EL (cell line): Measurements from ENCODE around the gene UBC.

Source experiments
- DNase-seq: peaks from one replicate; pipeline ENCODE4 v3.0.0-alpha.2; 2016

The UBC gene

DNA sequence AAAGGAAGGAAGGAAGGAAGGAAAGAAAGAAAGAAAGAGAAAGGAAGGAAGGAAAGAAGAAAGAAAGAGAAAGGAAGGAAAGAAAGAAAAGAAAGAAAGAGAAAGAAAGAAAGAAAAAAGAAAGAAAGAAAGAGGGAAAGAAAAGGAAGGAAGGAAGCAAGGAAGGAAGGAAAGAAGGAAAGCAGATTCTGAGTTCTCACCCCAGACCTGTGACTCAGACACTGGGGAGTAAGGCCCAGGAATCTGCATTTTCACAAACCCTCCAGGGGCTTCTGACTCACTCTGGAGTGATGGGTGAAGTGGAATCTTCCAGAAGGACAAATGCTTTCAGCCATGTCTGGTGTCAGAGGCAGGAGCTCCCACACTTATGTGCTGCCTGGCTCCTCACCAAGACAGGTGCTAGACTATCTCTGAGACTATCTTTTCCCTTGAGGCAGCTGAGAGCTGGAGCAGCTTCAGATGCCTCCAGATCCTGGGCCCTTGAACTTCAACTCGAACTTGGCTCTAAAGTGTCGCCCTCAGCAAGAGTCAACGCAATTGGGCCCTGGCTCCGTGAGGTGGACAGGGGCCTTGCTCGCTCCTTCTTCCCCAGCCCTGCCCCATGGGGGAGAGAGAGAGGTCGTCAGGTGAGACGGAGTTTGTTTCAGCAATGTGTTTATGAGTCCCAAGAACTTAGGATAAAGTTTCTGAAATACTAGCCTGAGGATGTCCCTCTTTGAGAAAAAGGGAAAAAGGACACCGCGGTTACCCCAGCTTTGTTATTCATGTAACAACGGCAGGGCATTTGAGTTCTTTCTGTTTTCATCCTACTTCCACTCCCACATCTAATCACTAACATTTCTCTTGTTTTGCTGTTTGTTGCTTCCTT lies 31.0 kb downstream of the UBC start:
- peak; percentile 11 for DNase-seq

DNA sequence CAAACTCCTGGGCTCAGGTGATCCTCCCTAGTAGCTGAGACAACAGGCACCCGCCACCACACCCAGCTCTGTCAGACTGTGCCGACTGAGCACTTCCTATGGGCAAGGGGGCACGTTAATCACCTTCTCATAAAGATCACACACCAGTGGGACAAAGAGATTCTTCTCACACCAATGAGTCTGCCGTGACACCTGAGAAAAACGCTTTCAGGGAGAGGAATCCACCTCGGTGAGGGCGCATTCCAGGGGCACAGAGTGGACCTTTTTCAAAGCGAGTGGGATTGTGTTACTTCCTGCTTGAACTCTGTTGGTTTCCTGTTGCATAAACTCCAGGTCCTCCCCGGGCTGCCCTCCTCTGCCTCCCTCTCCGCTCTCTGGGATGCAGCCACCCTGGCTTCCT lies 33.3 kb downstream of the UBC start:
- DNase-seq = no peak

- peak; percentile 63 for DNase-seq
These were observed 34.1 kb downstream of the UBC start for GRCh38 chr12:124880335-124880734.

DNA sequence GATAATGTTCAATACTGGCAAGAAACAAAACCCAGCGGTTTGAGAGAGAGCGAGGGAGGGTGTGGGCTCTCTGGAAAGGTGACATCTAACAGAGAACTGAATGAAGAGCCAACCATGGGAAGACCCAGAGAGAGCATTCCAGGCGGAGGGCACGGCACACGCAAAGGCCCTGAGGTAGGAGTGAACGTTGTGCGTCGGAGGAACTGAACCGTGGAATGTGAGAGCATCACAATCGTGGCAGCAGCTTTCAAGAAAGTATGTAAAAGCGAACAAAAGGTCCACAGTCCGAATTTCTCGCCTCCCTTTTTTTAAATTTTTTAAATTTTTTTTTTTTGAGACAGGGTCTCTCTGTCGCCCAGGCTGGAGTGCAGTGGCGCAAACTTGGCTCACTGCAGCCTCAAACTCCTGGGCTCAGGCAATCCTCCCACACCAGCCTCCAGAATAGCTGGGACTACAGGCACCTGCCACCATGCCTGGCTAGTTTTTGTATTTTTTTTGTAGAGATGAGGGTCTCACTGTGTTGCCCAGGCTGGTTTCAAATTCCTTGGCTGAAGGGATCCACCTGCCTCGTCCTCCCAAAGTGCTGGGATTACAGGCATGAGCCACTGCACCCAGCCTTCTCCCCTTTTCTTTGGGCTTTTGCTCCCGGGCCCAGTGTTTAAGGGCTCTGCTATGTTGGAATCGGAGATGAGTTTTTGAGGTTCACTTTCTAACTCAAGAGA lies 35.5 kb downstream of the UBC start:
- no peak for DNase-seq

GRCh38 chr12:124877423-124877822 lies 37.0 kb downstream of the UBC start:
- DNase-seq = no peak

GRCh38 chr12:124876171-124876570 lies 38.3 kb downstream of the UBC start:
- DNase-seq = no peak

- DNase-seq = no peak
These were observed 38.7 kb downstream of the UBC start for GRCh38 chr12:124875803-124876132.

GRCh38 chr12:124874988-124875802 lies 39.3 kb downstream of the UBC start:
- DNase-seq = no peak

GRCh38 chr12:124874188-124874587 lies 40.3 kb downstream of the UBC start:
- no peak for DNase-seq

GRCh38 chr12:124872068-124872719 lies 42.3 kb downstream of the UBC start:
- DNase-seq = no peak

GRCh38 chr12:124871297-124871696 lies 43.2 kb downstream of the UBC start:
- no peak for DNase-seq

- DNase-seq = no peak
These were observed 43.9 kb downstream of the UBC start for GRCh38 chr12:124870515-124870914.

- DNase-seq = no peak
These were observed 45.3 kb downstream of the UBC start for GRCh38 chr12:124869059-124869665.

GRCh38 chr12:124868252-124869058 lies 46.0 kb downstream of the UBC start:
- no peak for DNase-seq

DNA sequence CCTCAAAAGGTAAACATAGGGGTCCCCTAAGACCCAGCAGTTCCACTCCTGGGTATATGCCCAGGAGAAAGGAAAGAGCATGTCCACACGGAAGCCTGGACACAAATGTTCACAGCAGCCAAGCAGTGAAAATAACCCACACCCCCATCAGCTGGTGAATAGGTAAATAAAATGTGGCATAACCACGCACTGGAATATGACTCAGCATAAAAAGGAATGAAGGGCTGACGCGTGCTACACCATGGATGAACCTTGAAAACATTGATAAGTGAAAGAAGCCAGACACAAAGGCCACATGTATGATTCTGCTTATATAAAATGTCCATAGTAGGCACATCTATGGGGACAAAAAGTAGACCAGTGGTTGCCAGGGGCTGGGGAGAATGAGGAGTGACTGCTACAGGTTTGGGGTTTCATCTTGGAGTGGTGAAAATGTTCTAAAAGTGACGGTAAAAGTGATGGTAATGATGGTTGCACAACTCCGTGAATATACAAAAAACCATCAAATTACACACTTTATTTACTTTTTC lies 47.0 kb downstream of the UBC start:
- DNase-seq = peak; percentile 33

DNA sequence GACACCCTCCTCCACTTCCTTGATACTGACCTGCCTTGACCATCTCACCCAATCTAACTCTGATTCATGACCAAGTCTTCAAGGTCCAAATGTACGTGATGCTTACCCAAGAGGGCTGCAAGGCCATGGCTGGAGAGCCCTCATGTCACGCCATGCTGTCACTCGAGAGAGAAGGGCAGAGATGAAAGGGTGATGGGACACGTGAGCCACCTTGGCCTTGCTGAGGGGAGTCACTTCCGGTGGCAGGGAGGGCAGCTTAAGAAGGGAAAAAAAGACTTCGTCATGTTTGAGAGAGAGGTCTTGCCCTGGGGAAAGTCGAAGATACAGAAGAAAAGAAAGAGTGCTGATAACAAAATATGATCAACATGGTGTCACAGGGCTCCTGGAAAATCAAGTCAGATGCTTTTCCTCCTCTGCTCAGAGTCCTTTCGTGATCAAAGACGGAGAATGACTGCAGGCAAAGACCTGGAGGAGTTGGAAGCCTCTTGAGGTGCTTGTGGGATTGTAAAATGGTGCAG lies 47.5 kb downstream of the UBC start:
- DNase-seq = no peak

DNA sequence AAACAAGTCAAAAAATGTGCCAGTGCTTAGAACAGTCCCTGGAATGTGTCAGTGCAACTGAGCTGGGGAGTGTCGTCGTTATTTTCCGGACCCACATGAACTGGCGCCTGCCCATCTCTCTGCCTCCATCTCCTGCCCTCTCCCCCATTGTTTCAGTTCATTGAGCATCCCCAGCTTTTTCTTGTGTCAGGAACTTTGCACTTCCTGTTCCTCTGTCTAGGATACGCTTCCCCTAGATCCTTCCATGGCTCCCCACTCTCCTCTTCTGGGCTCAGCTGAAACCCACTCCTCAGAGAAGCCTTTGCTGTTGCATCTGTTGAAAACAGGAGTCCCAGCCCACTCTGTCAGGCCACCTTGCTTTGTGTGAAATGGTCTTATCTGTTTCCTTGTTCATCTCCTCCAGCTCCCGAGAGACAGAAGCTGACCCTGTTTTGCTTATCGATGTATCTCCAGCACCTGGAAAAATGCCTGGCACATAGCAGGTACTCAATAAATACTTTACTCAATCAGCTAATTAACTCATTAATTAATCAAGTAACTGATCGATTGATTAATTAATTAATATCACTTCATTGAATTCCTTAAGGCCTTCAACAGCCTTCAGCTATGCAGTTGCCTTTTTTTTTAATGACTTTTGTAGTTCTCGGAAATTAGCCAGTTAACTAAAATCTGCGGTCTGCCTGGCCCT lies 48.1 kb downstream of the UBC start:
- DNase-seq = no peak

- no peak for DNase-seq
These were observed 48.7 kb downstream of the UBC start for GRCh38 chr12:124865728-124866127.

DNA sequence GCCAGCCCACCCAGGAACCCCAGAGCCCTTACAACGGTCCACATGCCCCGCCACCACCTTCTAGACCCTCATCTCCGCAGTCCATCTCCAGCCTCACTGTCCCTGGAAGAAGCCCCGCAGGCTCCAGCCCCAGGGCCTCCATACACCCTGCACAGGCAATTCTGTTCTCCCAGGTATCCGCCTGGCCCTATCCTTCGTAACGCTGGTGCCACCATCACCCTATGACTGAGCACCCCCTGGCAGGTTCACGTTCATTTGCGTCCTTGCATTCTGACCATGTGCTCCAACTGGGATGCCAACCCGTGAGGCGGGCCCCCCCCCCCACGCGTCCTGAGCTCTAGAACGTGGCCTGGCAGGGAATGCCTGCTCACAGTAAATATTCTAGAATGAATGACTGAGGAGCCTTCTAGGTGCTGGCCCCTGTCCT lies 50.1 kb downstream of the UBC start:
- no peak for DNase-seq
